Heart right ventricle (tissue), 16 donors: ENCODE data around the gene METTL9. TPM values are rescaled to one million over a fixed set of nuclear protein-coding genes. Genes with fewer than 3 reads are reported as not detected.
"Not testable (repeated sequence)": the region's sequence is repeated elsewhere in the genome, so short reads cannot be mapped to it uniquely, and the experiment has no call there.

ENCODE experiments used
- ATAC-seq, 8 donors: fragments of 200-7000 bp; cut with Tn5 transposase; one replicate each; pipeline ENCODE4 v1.9.1; 2020; ENCODE audit warnings: mild to moderate bottlenecking in 8 of 8, moderate library complexity in 8 of 8, moderate number of reproducible peaks in 1 of 8
- DNase-seq, 2 donors: peaks; one replicate each; pipeline ENCODE4 v3.0.0-alpha.2; 2020
- H3K27ac ChIP-seq, 10 donors: fragments of 200-600 bp; sonication (generic) in 2 of 10; one replicate each; pipeline versions ENCODE4 v1.5.0 to v1.8.0; 2020 to 2022; ENCODE audit warnings: mild to moderate bottlenecking in 3 of 10
- H3K27me3 ChIP-seq, 7 donors: fragments of 200-600 bp; one replicate each; pipeline ENCODE4 v1.8.0; 2021 to 2022; ENCODE audit warnings: mild to moderate bottlenecking in 2 of 7
- H3K36me3 ChIP-seq, 9 donors: fragments of 200-600 bp; sonication (generic) in 1 of 9; one replicate each; pipeline versions ENCODE4 v1.5.0 to v1.8.0; 2020 to 2022; ENCODE audit warnings: mild to moderate bottlenecking in 2 of 9
- H3K4me1 ChIP-seq, 9 donors: fragments of 200-600 bp; sonication (generic) in 1 of 9; one replicate each; pipeline versions ENCODE4 v1.5.0 to v1.8.0; 2020 to 2022; ENCODE audit warnings: mild to moderate bottlenecking in 4 of 9
- H3K4me3 ChIP-seq, 10 donors: fragments of 200-600 bp; sonication (generic) in 2 of 10; one replicate each; pipeline versions ENCODE4 v1.5.0 to v1.8.0; 2020 to 2022; ENCODE audit warnings: mild to moderate bottlenecking in 7 of 10, moderate library complexity in 2 of 10
- H3K9me3 ChIP-seq, 11 donors: fragments of 200-600 bp in 10 of 11; sonication (generic) in 2 of 11; one replicate each; pipeline versions ENCODE4 v1.5.0 to v1.8.0; 2013 to 2022; ENCODE audit warnings: mild to moderate bottlenecking in 2 of 11, control low read depth in 1 of 11, moderate library complexity in 1 of 11
- CTCF ChIP-seq, 9 donors: fragments of 200-600 bp; sonication (generic) in 2 of 9; IDR thresholded peaks; one replicate each; pipeline versions ENCODE4 v1.5.0 to v1.8.0; 2021 to 2022; ENCODE audit warnings: antibody characterized with exemption in 9 of 9, mild to moderate bottlenecking in 5 of 9, moderate library complexity in 1 of 9
- WGBS, 2 donors: extraction: QIAGEN DNeasy Blood & Tissue Kit; methylation state at CpG; one replicate each; pipeline ENCODE4 v1.1.7; 2013; ENCODE audit warnings: inconsistent platforms in 1 of 2; 5-methylcytosine and 5-hydroxymethylcytosine counted together
- intact Hi-C, 10 donors: fragments of 100-400 bp; cut with DNase I; formaldehyde crosslinking; loops; one replicate each; pipeline versions ENCODE4 v1.11.1 to v1.14.2; 2022
- polyA plus RNA-seq, 2 donors: library from polyadenylated mRNA; stranded (reverse); fragments of 200-250 nt; gene quantifications; one replicate each; pipeline ENCODE4 v1.2.3, GENCODE V29; 2013
- total RNA-seq, 10 donors: library from RNA; stranded (reverse); fragmentation: NEBNext Ultra II Directional in 3 of 10; extraction: Animal tissue kit (Norgen Biotek cat#: 25700) in 3 of 10; gene quantifications; one replicate each; pipeline versions ENCODE4 v1.2.1 to v1.2.4, GENCODE V29; 2021 to 2023
- donor health status: Arrhythmogenic right ventricular cardiomyopathy.
- donor health status: ischemic (EF 13 %, LVEDD 7.1; RV severe dilation, severe dysfunction).
- donor health status: healthy with polysubstance abuse.
- donor health status: DM: no; HTN: yes; CAD: no.
- donor health status: DM: no; HTN: no; CAD: no.
- donor health status: ischemic (EF 25% LVEDD 6.9; RV normal size, moderate dysfunction).
- donor health status: ischemic (EF 25% LVEDD 5.7; RV mildly dilated, moderate dysfunction).
- donor health status: healthy.
- donor health status: DM: yes; HTN: yes; CAD: no.
- donor health status: Ischemic cardiomyopathy.
- donor health status: ischemic (EF 35%, LVEDD 5.7; RV mildly dilated, moderate dysfunction).
- donor health status: nonischemic (EF 11% LVEDD 7.7; RV severe dilation, severe dysfunction).
- donor health status: DM: yes; HTN: yes; CAD: no.
- donor health status: PGD.
- donor health status: ischemic (EF 29% LVEDD 5.4; RV normal size, mild dysfunction).
- donor health status: nonischemic (EF 23%, LVEDD 6.1; RV moderate dilation, normal function).

METTL9 gene
- total and polyA plus RNA-seq, 12 donors, result 11.9 to 66.0 (median 51.4) TPM

DNA sequence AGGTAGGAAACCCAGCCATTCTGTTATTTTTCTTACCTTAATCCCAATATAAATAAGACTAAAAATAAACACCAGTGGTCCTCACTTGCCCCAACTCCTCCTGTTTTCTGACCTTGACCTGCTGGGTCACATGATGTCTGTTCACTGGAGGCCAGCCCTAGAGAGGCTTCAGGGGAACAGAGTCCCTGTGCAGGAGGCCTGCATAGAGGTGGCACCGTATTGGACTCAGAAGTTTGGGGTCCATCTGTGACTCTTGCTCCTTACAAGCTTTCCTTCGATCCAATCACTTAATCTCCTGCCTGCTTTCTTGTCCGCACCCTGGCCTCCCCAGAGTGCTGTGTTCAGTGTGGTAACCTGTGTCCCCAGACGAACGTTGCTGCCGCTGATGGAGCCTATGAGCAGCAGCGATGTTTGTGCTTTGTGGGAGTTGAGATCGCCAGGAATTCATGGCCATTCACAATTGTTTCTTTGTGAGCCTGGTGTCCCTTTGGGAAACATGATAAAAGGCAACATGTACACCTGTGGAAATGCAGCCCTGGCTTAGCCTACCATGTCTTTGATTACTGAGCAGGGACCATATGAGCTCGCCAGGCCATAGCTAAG is 48.3 kb downstream of the METTL9 start:
- peaks cover 4 to 80% (median 27%) of the 10 kb centered on the region in 9 donors for H3K4me1 ChIP-seq
- H3K36me3 ChIP-seq, result peaks cover 0 to 40% (median 0%) of the 10 kb centered on the region in 9 donors
- H3K4me3 ChIP-seq, result no peak overlapping the region
- 92 to 94% methylated on average over 9 of the region's 9 CpGs for WGBS, 2 donors
- no peaks in the 10 kb centered on the region for H3K9me3 ChIP-seq
- TF ChIP-seq CTCF (IDR thresholded peaks at IDR 0.05), result no peak
- ATAC-seq (no peak), DNase-seq (no peak)
- intact Hi-C loops, result loop anchor here in 2 of 10 donors (5.0 to 10.0 kb wide), 2 partner anchors 63 to 305 kb away; partner anchors contain the start of gene UQCRC2 (in 1 of the 2)
- no peaks in the 10 kb centered on the region for H3K27me3 ChIP-seq
- peak overlapping the region in 1 of 10 donors; percentile 79 for H3K27ac ChIP-seq

- H3K36me3 ChIP-seq, result peaks cover 0 to 25% (median 0%) of the 10 kb centered on the region in 9 donors
- H3K4me1 ChIP-seq, result peaks cover 0 to 89% (median 17%) of the 10 kb centered on the region in 9 donors
- not testable (repeated sequence) for H3K27me3 ChIP-seq, ATAC-seq, H3K9me3 ChIP-seq, DNase-seq
- H3K4me3 ChIP-seq, result peak overlapping the region in 4 of 10 donors; percentile 5 to 52 (median 6)
- peak overlapping the region in 4 of 10 donors; percentile 6 to 82 (median 13) for H3K27ac ChIP-seq
- 94 to 97% methylated on average over 12 of the region's 12 CpGs for WGBS, 2 donors
- intact Hi-C loops, result loop anchor here in 2 of 10 donors (5.0 to 10.0 kb wide), 3 partner anchors 55 to 302 kb away; partner anchors contain the start of gene UQCRC2 (in 1 of the 2)
Measured at GRCh38 chr16:21649826-21650406, 50.5 kb downstream of the METTL9 start.

DNA sequence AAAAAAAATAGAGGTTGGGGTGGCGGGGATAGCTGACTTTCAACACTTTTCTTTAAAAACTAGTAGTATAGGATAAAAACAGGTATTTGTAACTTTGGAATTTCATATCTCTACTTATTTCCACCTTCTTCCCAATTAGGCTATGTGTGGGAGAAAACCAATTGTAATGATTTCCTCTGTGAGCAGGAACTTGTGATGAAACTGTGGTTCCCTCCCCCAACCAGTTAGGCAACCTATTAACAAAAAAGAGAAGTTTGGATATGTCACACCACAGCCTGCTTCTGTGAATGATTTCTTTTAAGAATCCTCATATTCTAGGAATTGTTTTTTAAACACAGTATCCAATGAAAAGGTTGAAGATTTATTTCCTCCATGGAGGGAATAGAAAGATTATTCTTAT is 51.1 kb downstream of the METTL9 start:
- H3K36me3 ChIP-seq, result peaks cover 0 to 31% (median 0%) of the 10 kb centered on the region in 9 donors
- no peak for TF ChIP-seq CTCF (IDR thresholded peaks at IDR 0.05)
- no peaks in the 10 kb centered on the region for H3K9me3 ChIP-seq
- H3K4me1 ChIP-seq, result peaks cover 0 to 87% (median 13%) of the 10 kb centered on the region in 9 donors
- peak overlapping the region in 6 of 10 donors; percentile 6 to 82 (median 18) for H3K27ac ChIP-seq
- WGBS, 2 donors, result 85 to 93% methylated on average over 1 of the region's 1 CpG
- H3K27me3 ChIP-seq, result no peaks in the 10 kb centered on the region
- peak in 3 of 8 donors; percentile 43 to 70 (median 57) for ATAC-seq
- H3K4me3 ChIP-seq, result peak overlapping the region in 3 of 10 donors; percentile 3 to 52 (median 5)
- intact Hi-C loops, result loop anchor here in 1 of 10 donors (10.0 kb wide), 1 partner anchor 54 kb away; no protein-coding TSS in a partner anchor
- no peak for DNase-seq

- H3K27me3 ChIP-seq, result no peaks in the 10 kb centered on the region
- peaks cover 0 to 41% (median 0%) of the 10 kb centered on the region in 9 donors for H3K36me3 ChIP-seq
- H3K4me1 ChIP-seq, result peaks cover 0 to 81% (median 4%) of the 10 kb centered on the region in 9 donors
Measured at GRCh38 chr16:21651515-21651914, 52.1 kb downstream of the METTL9 start.

More at GRCh38 chr16:21651515-21651914, 52.1 kb downstream of the METTL9 start:
- no peak for TF ChIP-seq CTCF (IDR thresholded peaks at IDR 0.05)
- peak overlapping the region in 4 of 10 donors; percentile 5 to 52 (median 20) for H3K4me3 ChIP-seq
- H3K27ac ChIP-seq, result peak overlapping the region in 3 of 10 donors; percentile 17 to 82 (median 47)
- WGBS, 2 donors, result 89% methylated on average over 3 of the region's 3 CpGs
- DNase-seq (no peak), ATAC-seq (no peak)
- H3K9me3 ChIP-seq, result no peaks in the 10 kb centered on the region
- intact Hi-C loops, result loop anchor here in 1 of 10 donors (10.0 kb wide), 1 partner anchor 53 kb away; no protein-coding TSS in a partner anchor
